ENCODE data around the gene WDR43.

WDR43 gene

GRCh38 chr2:28869494-28870145 lies 24.8 kb upstream of the WDR43 start:
- no peak for DNase-seq (ENCODE audit: extremely low spot score)
- TF ChIP-seq TARDBP (IDR thresholded peaks at IDR 0.05) (no peak), SUZ12 (IDR thresholded peaks at IDR 0.05) (no peak), FOXK2 (IDR thresholded peaks at IDR 0.05) (no peak), CTBP1 (IDR thresholded peaks at IDR 0.05; ENCODE audit: borderline replicate concordance) (no peak), L3MBTL2 (conservative IDR thresholded peaks at IDR 0.05) (no peak), NFRKB (IDR thresholded peaks at IDR 0.05) (no peak), SP1 (IDR thresholded peaks at IDR 0.05) (no peak), HDGF (IDR thresholded peaks at IDR 0.05; ENCODE audit: borderline replicate concordance) (no peak), ELF4 (IDR thresholded peaks at IDR 0.05) (no peak), FOXA1 (IDR thresholded peaks at IDR 0.05) (no peak), PKNOX1 (IDR thresholded peaks at IDR 0.05) (no peak), ZNF384 (IDR thresholded peaks at IDR 0.05) (no peak), ARNT (IDR thresholded peaks at IDR 0.05) (no peak), LEF1 (IDR thresholded peaks at IDR 0.05; ENCODE audit: borderline replicate concordance) (no peak), BHLHE40 (IDR thresholded peaks at IDR 0.05; ENCODE audit: borderline replicate concordance) (no peak), FOXM1 (IDR thresholded peaks at IDR 0.05; ENCODE audit: borderline replicate concordance) (no peak)
- ChIA-PET CTCF (interaction anchor here (0.7 kb wide), 1 partner anchor 51 kb away, joined by 3 read pairs; no protein-coding TSS in a partner anchor), POLR2A (interaction anchor here (0.7 to 3.3 kb wide), 14 partner anchors 9 to 1379 kb away, joined by 3 to 22 read pairs (median 4); partner anchors contain the start of genes PPP1CB and WDR43)

- ChIA-PET POLR2A (interaction anchor here (0.6 to 3.3 kb wide), 16 partner anchors 8 to 1380 kb away, joined by 3 to 22 read pairs (median 3); partner anchors contain the start of genes PPP1CB and WDR43), CTCF (no interaction called here)
- TF ChIP-seq FOXK2 (IDR thresholded peaks at IDR 0.05) = no peak
- peak; percentile 25; the same call in 1 of the 2 replicates for TF ChIP-seq ELF4 (IDR thresholded peaks at IDR 0.05)
- TF ChIP-seq L3MBTL2 (conservative IDR thresholded peaks at IDR 0.05) = peak; percentile 83
- TF ChIP-seq ARNT (IDR thresholded peaks at IDR 0.05) = no peak
- no peak for TF ChIP-seq ZNF384 (IDR thresholded peaks at IDR 0.05)
- no peak for TF ChIP-seq HDGF (IDR thresholded peaks at IDR 0.05; ENCODE audit: borderline replicate concordance)
- DNase-seq (ENCODE audit: extremely low spot score) = peak; percentile 98
Observed at GRCh38 chr2:28870146-28870891, 24.1 kb upstream of the WDR43 start, which contains the start of gene TRMT61B. Gene TRMT61B, minus strand, starts transcription at chr2:28870309. Its CDS starts 32 bp downstream, at chr2:28870277.

- CTCF ChIA-PET = interaction anchor here (0.7 kb wide), 1 partner anchor 55 kb away, joined by 3 read pairs; no protein-coding TSS in a partner anchor
- POLR2A ChIA-PET = interaction anchor here (1.5 to 3.3 kb wide), 3 partner anchors 24 to 1381 kb away, joined by 4 to 22 read pairs (median 4); partner anchors contain the start of genes PPP1CB and WDR43
- TF ChIP-seq SP1 (IDR thresholded peaks at IDR 0.05) (no peak), LEF1 (IDR thresholded peaks at IDR 0.05; ENCODE audit: borderline replicate concordance) (no peak), BHLHE40 (IDR thresholded peaks at IDR 0.05; ENCODE audit: borderline replicate concordance) (no peak), ZNF384 (IDR thresholded peaks at IDR 0.05) (no peak), HDGF (IDR thresholded peaks at IDR 0.05; ENCODE audit: borderline replicate concordance) (no peak), FOXA1 (IDR thresholded peaks at IDR 0.05) (no peak), L3MBTL2 (conservative IDR thresholded peaks at IDR 0.05) (no peak), TARDBP (IDR thresholded peaks at IDR 0.05) (no peak), ELF4 (IDR thresholded peaks at IDR 0.05) (no peak), FOXM1 (IDR thresholded peaks at IDR 0.05; ENCODE audit: borderline replicate concordance) (no peak), FOXK2 (IDR thresholded peaks at IDR 0.05) (no peak), CTBP1 (IDR thresholded peaks at IDR 0.05; ENCODE audit: borderline replicate concordance) (no peak), PKNOX1 (IDR thresholded peaks at IDR 0.05) (no peak), SUZ12 (IDR thresholded peaks at IDR 0.05) (no peak), ARNT (IDR thresholded peaks at IDR 0.05) (no peak), NFRKB (IDR thresholded peaks at IDR 0.05) (no peak)
- no peak for DNase-seq (ENCODE audit: extremely low spot score)
Observed at GRCh38 chr2:28871620-28872019, 22.8 kb upstream of the WDR43 start.

- ChIA-PET CTCF (no interaction called here), POLR2A (interaction anchor here (1.2 kb wide), 1 partner anchor 10 kb away, joined by 3 read pairs; the partner anchor contains the start of gene TRMT61B)
- TF ChIP-seq FOXA1 (IDR thresholded peaks at IDR 0.05) (no peak), BHLHE40 (IDR thresholded peaks at IDR 0.05; ENCODE audit: borderline replicate concordance) (no peak), CTBP1 (IDR thresholded peaks at IDR 0.05; ENCODE audit: borderline replicate concordance) (no peak), LEF1 (IDR thresholded peaks at IDR 0.05; ENCODE audit: borderline replicate concordance) (no peak), HDGF (IDR thresholded peaks at IDR 0.05; ENCODE audit: borderline replicate concordance) (no peak)
- DNase-seq (ENCODE audit: extremely low spot score) = no peak
Observed at GRCh38 chr2:28880193-28880592, 14.3 kb upstream of the WDR43 start.

GRCh38 chr2:28893488-28893887 lies 979 bp upstream of the WDR43 start:
- CTCF ChIA-PET = no interaction called here
- no peak for DNase-seq (ENCODE audit: extremely low spot score)
- POLR2A ChIA-PET = interaction anchor here (3.8 kb wide), 1 partner anchor 23 kb away, joined by 22 read pairs; the partner anchor contains the start of gene TRMT61B
- TF ChIP-seq FOXM1 (IDR thresholded peaks at IDR 0.05; ENCODE audit: borderline replicate concordance) = no peak
- no peak for TF ChIP-seq TARDBP (IDR thresholded peaks at IDR 0.05)
- no peak for TF ChIP-seq HDGF (IDR thresholded peaks at IDR 0.05; ENCODE audit: borderline replicate concordance)
- TF ChIP-seq ZNF384 (IDR thresholded peaks at IDR 0.05) = no peak
- TF ChIP-seq L3MBTL2 (conservative IDR thresholded peaks at IDR 0.05) = no peak
- no peak for TF ChIP-seq ELF4 (IDR thresholded peaks at IDR 0.05)
- no peak for TF ChIP-seq BHLHE40 (IDR thresholded peaks at IDR 0.05; ENCODE audit: borderline replicate concordance)
- TF ChIP-seq PKNOX1 (IDR thresholded peaks at IDR 0.05) = no peak
- TF ChIP-seq NFRKB (IDR thresholded peaks at IDR 0.05) = no peak
